Cardiac fibroblast (primary cell): ENCODE measurements around the gene MSGN1.

Experiments
- DNase-seq, 2 donors: peaks; one replicate each; pipeline versions ENCODE4 v3.0.0 to v3.0.0-alpha.2; 2010; ENCODE audit warnings: low read depth in 2 of 2
- H3K4me3 ChIP-seq, 2 donors: replicated peaks in 1 of 2; 1 replicate in 1 of 2; 2 replicates in 1 of 2; pipeline ENCODE4 v1.5.1; 2011; ENCODE audit warnings: low read depth in 2 of 2, low read length in 2 of 2, mild to moderate bottlenecking in 2 of 2, moderate library complexity in 1 of 2
- TF ChIP-seq, protein P1 (sequence below): IDR thresholded peaks from one replicate; pipeline ENCODE4 v1.5.1; 2011; ENCODE audit warnings: low read depth, mild to moderate bottlenecking, low read length, inconsistent platforms

Gene MSGN1

GRCh38 chr2:17858064-17858463 is 41.8 kb downstream of the MSGN1 start:
- no peak overlapping the region for H3K4me3 ChIP-seq
- no peak for DNase-seq
- TF ChIP-seq, protein P1, sequence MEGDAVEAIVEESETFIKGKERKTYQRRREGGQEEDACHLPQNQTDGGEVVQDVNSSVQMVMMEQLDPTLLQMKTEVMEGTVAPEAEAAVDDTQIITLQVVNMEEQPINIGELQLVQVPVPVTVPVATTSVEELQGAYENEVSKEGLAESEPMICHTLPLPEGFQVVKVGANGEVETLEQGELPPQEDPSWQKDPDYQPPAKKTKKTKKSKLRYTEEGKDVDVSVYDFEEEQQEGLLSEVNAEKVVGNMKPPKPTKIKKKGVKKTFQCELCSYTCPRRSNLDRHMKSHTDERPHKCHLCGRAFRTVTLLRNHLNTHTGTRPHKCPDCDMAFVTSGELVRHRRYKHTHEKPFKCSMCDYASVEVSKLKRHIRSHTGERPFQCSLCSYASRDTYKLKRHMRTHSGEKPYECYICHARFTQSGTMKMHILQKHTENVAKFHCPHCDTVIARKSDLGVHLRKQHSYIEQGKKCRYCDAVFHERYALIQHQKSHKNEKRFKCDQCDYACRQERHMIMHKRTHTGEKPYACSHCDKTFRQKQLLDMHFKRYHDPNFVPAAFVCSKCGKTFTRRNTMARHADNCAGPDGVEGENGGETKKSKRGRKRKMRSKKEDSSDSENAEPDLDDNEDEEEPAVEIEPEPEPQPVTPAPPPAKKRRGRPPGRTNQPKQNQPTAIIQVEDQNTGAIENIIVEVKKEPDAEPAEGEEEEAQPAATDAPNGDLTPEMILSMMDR = no peak

DNA sequence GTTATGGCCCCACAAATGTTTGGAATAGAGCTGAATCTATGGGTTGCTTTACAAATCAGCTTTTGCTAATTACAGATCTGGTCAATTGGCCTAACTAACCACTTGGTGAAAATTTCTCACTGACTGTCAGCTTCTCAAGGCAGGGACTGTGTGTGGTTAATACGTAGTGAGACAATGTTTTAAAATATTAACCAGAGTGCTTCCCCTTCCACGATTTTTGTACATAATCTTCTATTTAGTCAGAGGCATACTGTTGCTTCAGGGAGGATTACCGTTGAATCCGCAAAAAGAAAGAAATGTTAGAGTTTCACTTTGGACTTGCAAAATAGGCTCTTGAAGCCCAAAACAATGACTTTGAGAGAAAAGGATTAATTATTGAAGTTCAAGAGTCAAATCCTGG is 47.3 kb downstream of the MSGN1 start:
- H3K4me3 ChIP-seq = no peak overlapping the region
- TF ChIP-seq, protein P1 = no peak
- no peak for DNase-seq

- TF ChIP-seq, protein P1 = no peak
- DNase-seq = no peak
- H3K4me3 ChIP-seq = no peak overlapping the region
These were observed 48.4 kb downstream of the MSGN1 start for GRCh38 chr2:17864676-17865075.

DNA sequence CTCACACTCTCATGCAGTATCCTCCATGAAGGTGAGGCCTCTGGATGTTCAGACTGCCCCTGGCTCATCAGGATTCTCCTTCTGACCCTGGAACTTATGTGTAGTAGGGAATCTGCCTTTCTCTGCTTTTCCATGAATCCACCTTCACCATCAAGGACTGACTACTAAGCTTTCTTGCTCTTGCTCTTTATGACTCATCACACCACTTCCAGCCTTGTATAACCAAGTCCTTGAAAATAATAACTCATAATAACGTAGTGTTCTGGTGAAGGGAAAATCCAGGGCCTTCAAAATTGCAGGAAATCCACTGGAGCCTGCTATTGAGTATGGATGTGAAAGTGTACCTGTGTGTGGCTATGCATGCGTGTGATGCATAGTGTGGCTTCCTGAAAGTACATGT is 50.9 kb downstream of the MSGN1 start:
- TF ChIP-seq, protein P1 = no peak
- no peak overlapping the region for H3K4me3 ChIP-seq
- no peak for DNase-seq
